Measurements from ENCODE around the gene CD24.

DNA sequence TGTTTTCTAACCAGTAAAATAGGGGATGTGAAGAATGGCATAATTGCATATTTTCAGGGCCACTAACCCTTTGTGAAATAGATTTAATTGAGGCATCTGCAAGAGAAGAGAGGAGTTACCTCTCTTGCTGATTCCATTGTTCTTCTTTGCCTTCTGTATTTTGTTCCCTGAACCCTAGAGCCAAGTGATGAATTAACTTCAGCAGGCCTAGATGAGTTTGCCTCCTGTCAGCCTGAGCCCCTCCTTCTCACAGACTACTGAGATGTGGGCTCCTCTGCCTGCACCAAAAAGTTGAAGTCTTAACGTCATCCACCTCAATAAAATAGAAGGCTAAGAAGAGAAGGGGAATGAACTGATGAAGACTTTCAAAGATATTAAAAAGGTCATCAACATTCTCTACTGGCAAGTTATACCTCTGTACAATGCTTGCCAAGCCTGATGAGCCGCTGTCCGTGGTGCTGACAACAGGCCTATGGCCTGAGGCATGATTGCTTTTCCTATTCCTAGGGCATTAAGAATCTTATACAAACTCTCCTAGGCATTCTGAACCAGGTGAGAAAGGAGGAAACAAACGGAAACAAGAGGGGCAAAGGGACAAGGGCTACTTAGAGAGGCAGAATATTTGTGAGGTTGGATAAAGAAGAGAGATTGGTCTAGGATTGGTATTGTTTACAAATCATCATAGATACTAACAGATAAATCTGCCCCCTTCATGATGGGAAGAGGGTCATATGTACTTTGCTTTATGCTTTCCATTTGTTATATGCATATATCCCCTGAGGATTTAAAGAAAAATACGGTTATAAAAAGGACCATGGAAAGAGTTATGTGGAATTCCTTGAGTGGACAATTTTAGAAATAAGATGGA lies 46.8 kb downstream of the CD24 start:
- no peak for TF ChIP-seq POLR2A (IDR thresholded peaks at IDR 0.05; ENCODE audit: low read length)
- no peak for TF ChIP-seq GATA1 (IDR thresholded peaks at IDR 0.05; ENCODE audit: low read depth, low read length)
